HG03139 (cell line): ENCODE data around the gene CDH1.

Source experiments
- ATAC-seq: cut with Tn5 transposase; IDR thresholded peaks from one replicate; pipeline ENCODE4 v1.9.1; 2021; ENCODE audit not compliant: unreplicated experiment

Gene CDH1

DNA sequence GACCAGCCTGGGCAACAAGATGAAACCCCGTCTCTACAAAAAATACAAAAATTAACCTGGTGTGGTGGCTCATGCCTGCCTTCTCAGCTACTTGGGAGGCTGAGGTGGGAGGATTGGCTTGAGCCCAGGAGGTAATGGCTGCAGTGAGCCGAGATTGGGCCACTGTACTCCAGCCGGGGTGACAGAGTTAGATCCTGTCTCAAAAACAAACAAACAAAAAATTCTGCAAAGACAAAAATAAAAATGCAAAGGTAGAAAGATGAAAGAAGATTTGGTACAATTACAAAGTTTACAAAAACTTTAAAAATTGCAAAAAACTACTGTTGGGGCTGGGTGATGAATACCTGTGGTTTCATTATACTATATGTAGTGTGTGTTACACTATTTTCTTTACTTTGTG is 5.5 kb upstream of the CDH1 start:
- ATAC-seq = no peak

DNA sequence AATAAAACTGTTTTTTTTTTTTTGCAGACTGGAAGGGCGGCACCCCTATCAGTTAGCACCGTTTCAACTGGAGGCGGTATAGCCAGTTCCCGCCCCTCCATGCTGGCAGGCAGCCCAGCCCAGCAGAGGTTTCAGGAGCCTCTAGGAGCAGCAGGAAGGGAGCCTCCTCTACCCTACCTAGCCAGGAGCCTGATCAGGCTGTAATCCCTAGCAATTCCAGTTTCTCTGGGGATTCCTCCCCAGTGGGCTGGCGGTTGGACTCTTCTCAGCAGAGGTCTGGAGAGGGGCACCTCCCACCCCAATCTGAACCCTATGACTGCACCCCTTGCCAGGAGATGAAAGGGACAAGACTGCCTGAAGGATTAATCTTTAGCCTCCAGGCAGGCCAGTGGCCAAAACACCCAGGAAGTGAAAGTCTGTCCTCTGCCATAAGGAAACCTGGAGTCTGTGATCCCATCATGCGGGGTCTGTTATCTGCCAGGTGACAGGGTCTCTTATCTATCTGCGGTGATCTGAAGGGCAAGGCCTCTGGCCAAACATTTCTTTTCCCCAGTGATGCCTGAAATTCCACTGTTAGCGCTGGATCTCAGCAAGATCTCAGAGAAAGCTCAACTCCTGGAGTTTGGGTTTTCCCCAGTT is 4.9 kb upstream of the CDH1 start:
- no peak for ATAC-seq

DNA sequence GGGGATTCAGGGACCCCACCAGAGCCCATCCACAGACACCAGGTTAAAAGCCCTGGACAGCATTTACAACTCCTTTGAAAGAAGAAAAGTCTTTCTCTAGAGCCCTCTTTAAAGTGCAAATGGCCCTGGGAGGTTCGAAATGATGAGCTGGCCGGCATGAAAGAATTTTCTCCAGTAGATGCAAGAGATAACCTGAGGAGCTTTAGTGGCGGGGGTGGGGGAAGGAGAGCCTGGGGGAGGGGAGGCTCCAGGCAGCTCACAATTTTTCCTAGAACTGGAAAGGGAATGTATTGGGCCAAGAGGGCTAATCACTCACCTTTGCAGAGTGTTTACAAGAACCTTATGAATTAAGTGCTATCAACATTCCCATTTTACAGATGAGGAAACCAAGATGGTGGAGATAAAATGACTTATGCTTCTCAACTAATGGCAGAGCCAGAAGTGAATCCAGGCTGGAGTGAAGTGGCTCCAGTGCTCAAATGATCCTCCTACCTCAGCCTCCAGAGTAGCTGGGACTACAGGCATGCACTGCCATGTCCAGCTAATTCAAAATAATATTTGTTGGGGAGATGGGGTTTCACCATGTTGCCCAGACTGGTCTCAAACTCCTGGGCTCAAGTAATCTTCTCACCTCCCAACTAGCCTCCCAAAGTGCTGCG is 4.2 kb upstream of the CDH1 start:
- ATAC-seq = no peak

DNA sequence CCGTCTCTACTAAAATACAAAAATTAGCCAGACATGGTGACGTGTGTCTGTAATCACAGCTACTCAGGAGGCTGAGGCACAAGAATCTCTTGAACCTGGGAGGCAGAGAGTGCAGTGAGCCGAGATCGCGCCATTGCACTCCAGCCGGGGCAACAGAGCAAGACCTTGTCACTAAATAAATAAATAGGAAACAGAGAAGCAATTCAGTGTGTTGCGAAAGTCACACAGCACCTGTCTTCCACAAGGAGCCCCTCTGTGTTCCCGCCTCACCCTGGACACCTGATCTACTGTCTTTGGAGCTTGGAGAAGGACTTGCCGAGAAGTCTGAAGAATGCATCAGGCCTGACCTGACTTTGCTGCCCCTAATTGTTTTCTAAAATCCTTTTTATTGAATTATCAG is 3.5 kb upstream of the CDH1 start:
- no peak for ATAC-seq

DNA sequence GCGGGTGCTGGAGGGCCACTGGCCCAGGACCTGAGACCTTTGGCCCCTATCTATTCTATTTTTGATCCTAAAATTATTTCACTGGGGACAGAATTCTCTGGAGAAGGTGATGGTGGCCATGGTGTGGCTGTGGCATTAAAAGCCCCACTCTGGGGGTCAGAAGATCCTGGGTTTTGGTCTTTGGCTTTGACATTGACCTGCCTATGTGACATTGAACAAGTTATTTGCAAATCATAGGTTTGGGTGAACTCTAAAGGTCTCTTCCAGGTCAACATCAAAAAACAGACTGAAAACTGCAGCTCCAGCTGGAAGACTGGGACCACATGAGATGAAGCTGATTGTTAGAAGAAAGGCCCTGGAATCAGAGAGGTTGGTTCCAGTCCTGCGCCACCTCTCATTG is 2.3 kb upstream of the CDH1 start:
- no peak for ATAC-seq

DNA sequence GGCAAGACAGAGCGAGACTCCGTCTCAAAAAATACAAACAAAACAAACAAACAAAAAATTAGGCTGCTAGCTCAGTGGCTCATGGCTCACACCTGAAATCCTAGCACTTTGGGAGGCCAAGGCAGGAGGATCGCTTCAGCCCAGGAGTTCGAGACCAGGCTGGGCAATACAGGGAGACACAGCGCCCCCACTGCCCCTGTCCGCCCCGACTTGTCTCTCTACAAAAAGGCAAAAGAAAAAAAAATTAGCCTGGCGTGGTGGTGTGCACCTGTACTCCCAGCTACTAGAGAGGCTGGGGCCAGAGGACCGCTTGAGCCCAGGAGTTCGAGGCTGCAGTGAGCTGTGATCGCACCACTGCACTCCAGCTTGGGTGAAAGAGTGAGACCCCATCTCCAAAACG is 531 bp upstream of the CDH1 start:
- ATAC-seq = no peak

DNA sequence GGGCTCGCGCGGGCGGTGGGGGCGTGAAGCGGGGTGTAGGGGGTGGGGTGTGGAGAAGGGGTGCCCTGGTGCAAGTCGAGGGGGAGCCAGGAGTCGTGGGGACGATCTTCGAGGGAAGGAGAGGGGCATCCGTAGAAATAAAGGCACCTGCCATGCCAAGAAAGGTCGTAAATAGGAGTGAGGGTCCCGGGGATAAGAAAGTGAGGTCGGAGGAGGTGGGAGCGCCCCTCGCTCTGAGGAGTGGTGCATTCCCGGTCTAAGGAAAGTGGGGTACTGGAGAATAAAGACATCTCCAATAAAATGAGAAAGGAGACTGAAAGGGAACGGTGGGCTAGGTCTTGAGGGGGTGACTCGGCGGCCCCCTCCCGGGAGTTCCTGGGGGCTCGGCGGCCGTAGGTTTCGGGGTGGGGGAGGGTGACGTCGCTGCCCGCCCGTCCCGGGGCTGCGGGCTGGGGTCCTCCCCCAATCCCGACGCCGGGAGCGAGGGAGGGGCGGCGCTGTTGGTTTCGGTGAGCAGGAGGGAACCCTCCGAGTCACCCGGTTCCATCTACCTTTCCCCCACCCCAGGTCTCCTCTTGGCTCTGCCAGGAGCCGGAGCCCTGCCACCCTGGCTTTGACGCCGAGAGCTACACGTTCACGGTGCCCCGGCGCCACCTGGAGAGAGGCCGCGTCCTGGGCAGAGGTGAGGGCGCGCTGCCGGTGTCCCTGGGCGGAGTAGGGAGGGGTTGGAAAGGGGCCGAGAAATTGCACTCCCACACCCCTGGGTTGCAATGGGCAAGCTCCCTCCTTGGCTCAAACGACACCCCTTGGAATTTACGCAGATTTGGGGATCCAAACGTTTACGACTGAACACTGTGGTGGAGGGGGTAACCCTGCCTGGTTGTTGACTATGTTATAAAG is 888 bp downstream of the CDH1 start:
- no peak for ATAC-seq

DNA sequence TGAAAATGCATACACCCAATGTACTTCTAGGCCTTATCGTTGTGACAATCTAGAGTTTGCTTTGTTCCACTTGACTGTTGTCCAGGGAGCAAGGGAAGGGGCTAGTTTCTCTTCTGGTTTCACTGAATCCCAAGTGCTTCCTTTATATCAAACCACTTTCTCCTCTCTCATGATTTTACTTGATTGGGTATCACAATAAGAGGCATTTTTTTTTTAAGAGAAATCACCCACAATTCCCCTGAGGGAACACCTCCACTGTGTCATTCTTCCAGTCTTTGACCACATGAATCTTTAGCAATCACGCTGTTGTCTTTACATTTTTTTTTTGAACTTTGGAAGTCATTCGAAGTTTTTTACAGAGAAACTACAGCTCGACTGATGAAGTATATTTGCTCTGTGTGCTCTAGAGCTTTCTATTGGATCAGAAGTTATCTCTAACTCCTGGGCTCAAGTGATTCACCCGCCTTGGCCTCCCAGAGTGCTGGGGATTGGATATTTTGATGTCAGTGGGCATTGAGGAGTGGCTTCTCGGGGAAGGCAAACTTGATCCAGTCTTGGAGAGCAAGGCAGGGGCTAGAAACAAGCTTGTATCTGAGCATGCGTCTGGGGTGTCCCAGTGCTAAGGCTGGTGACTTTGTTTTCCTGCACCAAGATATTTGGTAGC is 3.0 kb downstream of the CDH1 start:
- ATAC-seq = no peak

DNA sequence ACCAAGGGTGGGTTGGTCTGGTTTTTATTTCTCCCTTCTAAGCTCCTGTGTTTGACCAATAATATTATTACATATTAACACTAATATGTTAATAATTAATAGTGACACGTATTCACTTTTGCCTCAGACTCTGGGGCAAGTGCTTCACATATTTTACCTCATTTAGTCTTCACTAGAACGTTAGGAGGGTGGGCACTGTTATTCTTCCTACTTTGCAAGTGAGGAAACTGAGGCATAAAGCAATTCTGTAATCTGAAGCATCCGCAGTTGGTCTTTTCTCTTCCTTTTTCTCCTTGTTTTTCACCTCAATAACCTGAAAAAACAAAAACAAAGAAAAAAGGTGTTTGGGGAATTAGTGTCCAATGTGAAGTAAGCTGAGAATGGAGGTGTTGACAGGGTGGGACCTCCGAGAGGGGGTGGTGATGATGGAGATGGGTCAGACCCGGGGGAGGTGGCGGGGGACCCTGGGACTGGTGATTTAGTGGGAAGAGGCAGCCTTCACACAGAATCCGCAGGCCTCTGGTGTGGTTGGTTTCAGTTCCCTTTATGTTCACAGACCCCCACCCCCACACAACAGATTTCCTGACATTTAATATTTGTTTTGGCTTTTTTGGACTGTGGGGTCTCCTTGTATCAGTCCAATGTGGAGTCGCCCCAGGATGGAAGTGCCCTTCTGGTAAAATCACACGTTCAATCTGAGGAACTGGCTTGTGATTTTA is 3.7 kb downstream of the CDH1 start:
- no peak for ATAC-seq

DNA sequence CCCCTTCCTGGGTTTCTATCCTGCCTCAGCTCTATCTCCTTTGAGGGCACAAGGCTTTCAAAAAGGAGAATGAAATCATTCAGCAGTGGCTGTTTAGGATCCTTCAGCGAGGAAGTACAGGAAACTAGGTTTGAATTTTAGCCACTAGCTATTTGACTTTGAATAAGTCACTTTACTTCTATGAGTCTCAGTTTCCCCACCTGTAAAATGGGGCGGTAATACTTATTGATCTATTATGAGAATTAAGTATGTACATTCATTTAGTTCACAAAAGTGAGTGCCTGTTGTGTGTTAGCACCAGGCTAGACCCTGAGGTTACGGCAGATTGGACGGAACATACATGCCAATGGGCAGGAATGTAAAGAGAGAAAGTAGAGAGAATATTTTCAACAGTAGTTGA is 6.6 kb downstream of the CDH1 start:
- no peak for ATAC-seq

DNA sequence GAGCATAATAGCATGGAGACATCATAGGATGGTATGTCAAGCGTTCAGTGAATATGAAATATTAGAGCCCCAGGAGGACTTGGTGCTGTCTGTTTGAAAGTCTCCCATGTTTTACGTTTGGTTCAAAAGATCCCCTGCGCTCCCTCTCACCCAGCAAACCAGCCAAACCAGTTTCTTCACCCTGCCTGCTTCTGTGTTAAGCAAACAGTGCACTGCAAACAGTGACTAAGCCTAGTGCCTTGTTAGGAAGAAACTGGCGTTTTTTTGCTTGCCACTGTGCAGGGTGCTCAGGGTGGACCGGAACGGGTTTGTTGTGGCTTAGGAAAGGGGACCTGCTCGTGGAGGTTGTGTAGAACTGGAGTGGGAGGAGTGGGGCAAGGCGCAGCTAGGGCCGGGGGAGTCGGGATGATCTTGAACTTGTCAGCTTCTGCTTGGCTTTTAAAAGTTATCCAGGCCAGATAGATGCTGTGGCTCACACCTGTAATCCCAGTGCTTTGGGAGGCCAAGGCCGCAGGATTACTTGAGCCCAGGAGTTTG is 7.7 kb downstream of the CDH1 start:
- ATAC-seq = no peak

DNA sequence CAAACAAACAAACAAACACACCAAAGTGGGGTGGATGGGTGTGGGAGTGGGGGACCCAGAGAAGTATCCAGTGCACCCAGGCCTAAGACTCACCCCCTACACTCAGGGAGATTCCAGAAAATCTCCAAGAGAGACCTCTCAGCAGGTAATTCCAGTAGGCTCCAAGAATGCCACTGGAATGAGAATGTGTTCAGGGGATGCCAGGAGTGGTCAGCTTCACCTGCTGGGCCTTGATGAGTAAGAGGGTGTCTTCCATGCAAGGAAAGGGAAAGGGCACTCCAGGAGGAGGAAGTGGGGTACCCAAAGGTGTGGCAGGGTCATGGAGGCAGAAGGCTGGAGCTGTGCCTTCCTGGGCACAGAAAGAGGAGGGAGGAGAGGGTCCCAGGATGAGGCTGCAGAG is 9.9 kb downstream of the CDH1 start:
- no peak for ATAC-seq

DNA sequence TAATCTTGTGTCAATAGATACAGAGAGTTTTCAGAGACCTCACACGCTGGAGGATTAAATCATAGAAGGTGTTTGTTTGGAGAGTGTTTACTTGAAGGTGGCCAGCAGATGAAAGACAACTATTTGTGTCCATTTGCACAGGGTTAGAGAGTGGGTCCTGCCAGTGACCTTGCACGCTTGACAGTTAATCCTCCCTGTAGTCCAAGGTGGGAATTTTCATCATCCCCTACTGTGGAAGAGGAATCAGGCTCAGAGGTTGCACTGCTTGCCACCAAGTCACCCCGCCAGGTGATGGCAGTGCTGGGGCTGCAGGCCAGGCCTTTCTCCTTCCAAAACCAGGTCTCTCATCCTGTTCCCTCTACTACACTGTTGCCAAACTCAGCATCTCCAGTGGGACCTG is 12.3 kb downstream of the CDH1 start:
- no peak for ATAC-seq

DNA sequence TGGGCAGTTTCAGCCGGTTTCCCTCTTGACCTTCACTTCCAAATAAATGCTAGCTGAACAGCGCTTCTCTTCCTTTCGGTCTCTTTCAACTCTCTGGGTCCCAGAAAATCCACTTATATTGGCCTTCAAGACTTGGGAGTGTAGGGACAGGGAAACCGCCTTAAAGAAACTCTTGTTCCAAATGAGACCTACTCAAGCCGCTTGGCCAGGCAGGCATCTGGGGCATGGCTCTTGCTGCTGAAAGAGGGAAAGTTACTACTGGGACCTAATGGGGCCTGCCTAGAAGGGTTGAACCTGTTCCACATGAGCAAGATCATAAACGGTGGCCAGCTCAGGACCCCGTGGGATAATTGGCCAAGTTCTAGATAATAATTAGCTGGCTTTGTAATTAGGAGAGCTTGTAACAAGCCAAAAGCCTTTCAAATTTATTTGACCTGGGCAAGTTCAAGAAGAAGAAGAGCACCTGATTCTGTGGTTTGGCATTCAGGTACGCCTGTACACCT is 13.2 kb downstream of the CDH1 start:
- no peak for ATAC-seq

DNA sequence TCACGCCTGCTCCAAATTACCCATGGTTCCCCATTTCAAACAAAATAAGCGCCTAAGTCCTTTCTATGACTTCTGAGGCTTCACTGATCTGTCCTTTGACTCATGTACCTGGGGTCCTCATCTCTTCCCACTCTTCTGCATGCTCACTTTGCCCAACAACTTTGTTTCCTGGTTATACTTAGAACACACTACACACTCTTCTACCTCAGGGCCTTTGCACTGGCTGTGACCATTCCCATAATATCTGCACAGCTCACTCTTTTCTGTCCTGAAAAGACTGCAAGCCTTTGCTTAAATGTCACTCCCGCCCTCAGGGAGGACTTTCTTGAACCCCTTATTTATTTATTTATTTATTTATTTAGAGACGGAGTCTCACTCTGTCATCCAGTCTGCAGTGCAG is 14.1 kb downstream of the CDH1 start:
- ATAC-seq = no peak

DNA sequence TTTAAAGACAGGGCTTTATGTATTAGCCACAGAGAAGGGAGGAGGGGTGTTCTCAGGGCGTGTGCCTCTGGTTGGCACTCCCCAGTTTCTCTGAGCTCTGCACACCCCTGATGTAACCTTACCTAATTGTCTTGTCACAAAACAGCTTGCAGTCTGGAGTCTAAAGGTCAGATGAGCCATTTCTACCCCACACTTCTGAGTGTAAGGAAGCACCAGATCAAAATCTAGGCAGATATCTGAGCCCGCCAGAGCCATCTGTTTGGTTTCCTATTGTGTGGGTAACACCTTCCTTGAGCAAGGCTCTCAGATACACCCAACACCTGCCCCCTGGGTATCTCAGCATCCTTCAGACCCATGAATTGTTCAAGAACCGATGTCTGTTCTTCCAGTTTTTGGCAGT is 15.5 kb downstream of the CDH1 start:
- no peak for ATAC-seq

DNA sequence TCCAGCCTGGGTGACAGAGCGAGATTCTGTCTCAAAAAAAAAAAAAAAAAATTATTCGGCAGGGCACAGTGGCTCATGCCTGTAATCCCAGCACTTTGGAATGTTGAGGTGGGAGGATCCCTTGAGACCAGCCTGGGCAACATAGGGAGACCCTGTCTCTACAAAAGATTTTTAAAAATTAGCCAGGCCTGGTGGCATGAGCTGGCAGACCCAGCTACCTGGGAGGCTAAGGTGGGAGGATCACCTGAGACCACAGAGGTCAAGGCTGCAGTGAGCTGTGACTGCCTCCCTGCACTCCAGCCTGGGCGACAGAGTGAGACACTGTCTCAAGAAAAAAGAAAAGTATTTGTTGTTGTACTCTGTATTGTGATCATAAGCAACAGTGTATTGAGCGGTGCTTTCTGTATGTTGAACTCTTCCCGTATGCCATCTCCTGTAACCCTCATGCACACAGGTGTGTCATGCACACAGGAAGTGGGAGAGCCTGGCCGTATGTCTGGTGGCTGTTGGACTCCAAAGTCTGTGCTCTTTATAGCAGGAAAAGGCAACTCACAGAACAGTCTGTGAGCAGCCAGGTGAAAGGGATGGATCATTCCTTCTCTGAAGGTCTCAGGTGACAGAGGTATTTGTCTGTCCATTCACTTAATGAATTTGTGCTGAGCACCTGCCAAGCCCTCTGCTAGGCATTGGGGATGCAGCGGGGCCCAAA is 17.1 kb downstream of the CDH1 start:
- ATAC-seq = no peak

DNA sequence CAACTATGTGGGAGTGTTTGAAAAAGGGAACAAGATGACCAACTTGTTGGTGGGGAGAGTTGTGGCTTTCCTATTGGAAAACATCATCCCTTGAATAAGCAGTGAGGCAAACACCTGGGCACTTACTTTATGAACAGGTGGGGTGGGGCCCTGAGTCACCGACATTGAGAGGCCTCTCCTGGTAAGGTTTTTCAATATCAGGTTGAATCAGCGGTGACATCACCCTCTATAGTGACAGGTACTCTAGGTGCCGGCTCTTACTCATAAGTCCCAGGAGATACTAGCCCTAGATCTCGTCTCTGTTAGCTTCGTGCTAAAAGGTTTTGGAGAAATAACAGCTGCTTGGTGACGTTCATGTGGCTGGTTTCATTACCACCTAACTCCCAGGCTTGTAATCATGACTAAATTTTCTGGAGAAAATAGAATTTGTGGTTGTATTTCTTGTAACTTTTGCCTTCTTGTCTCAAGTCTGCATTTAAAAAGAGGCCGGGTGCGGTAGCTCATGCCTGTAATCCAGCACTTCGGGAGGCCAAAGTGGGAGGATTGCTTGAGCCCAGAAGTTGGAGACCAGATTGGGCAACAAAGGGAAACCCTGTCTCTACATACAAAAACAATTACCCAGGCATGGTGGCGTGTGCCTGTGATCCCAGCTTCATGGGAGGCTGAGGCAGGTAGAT is 19.3 kb downstream of the CDH1 start:
- ATAC-seq = peak; percentile 51

DNA sequence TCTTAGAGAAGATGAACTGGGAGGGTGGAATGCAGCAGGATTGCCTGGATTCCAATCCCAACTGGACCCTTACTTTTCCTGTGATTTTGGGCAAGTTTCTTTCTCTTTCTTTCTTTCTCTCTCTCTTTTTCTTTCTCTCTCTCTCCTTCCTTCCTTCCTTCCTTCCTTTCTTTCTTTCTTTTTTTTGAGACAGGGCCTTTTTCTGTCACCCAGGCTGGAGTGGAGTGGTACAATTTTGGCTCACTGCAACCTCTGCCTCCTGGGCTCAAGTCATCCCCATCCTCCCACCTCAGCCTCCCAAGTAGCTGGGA is 20.5 kb downstream of the CDH1 start:
- ATAC-seq = peak; percentile 2

DNA sequence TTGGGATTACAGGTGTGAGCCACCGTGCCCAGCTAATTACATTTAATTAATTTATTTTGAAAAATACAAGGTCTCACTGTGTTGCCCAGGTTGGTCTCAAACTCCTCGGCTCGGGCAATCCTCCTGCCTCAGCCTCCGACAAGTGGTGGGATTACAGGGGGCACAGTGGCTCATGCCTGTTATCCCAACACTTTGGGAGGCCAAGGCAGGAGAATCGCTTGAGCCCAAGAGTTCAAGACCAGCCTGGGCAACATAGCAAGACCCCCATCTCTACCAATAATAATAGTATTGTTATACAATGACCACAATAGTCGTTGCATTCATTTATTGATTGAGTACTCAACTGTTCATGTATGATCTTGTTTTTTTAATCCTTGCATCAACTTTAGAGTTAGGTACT is 22.0 kb downstream of the CDH1 start:
- ATAC-seq = no peak
